GM13976 (cell line): ENCODE data around the gene SINHCAF.

ENCODE experiments used
- DNase-seq: peaks from one replicate; pipeline ENCODE4 v3.0.0; 2012; ENCODE audit warnings: low spot score
- CTCF ChIP-seq: IDR thresholded peaks from 2 replicates; pipeline ENCODE4 v1.5.1; 2012; ENCODE audit warnings: borderline replicate concordance, mild to moderate bottlenecking; ENCODE audit not compliant: insufficient read depth; ENCODE audit errors: extremely low read depth, missing control alignments, control extremely low read depth
- in situ Hi-C: fragments of 300-500 bp; cut with MboI; formaldehyde crosslinking; loops from one replicate; pipeline ENCODE4 v1.12.0; 2022; ENCODE audit warnings: low sequenced_read_pairs, mixed read lengths, inconsistent platforms; ENCODE audit not compliant: unreplicated experiment

The SINHCAF gene

GRCh38 chr12:31267966-31268365, 58.0 kb downstream of the SINHCAF start:
- DNase-seq: no peak
- in situ Hi-C loops: no loop called here
- no peak for TF ChIP-seq CTCF

GRCh38 chr12:31265722-31266121, 60.2 kb downstream of the SINHCAF start:
- no peak for DNase-seq
- in situ Hi-C loops: no loop called here
- TF ChIP-seq CTCF: no peak

- no peak for DNase-seq
- TF ChIP-seq CTCF: no peak
- in situ Hi-C loops: no loop called here
Measured at GRCh38 chr12:31263661-31264060, 62.3 kb downstream of the SINHCAF start.

GRCh38 chr12:31261744-31262143, 64.2 kb downstream of the SINHCAF start:
- no peak for TF ChIP-seq CTCF
- no peak for DNase-seq
- in situ Hi-C loops: no loop called here

GRCh38 chr12:31260840-31261239, 65.1 kb downstream of the SINHCAF start:
- no peak for TF ChIP-seq CTCF
- no peak for DNase-seq
- in situ Hi-C loops: no loop called here

- in situ Hi-C loops: no loop called here
- TF ChIP-seq CTCF: no peak
Measured at GRCh38 chr12:31259136-31259886, 66.6 kb downstream of the SINHCAF start.

More at GRCh38 chr12:31259136-31259886, 66.6 kb downstream of the SINHCAF start:
- no peak for DNase-seq
